Tibial nerve (tissue), 4 donors: ENCODE measurements around the gene NEDD4L. TPM values are rescaled to one million over a fixed set of nuclear protein-coding genes. Genes with fewer than 3 reads are reported as not detected.

Source experiments
- DNase-seq, 2 donors: peaks; one replicate each; pipeline ENCODE4 v3.0.0-alpha.2; 2019; ENCODE audit warnings: low spot score in 2 of 2
- H3K27ac ChIP-seq, 4 donors: fragments of 200-600 bp; sonication (generic) in 3 of 4; one replicate each; pipeline ENCODE4 v1.5.1; 2017 to 2019; ENCODE audit warnings: mild to moderate bottlenecking in 1 of 4
- H3K27me3 ChIP-seq, 2 donors: fragments of 200-600 bp; sonication (generic) in 1 of 2; one replicate each; pipeline versions ENCODE4 v1.5.1 to v1.6.0; 2017 to 2019
- H3K36me3 ChIP-seq, 3 donors: fragments of 200-600 bp; sonication (generic); one replicate each; pipeline ENCODE4 v1.5.1; 2018 to 2019
- H3K4me1 ChIP-seq, 4 donors: fragments of 200-600 bp; sonication (generic) in 3 of 4; one replicate each; pipeline ENCODE4 v1.5.1; 2017 to 2019
- H3K4me3 ChIP-seq, 4 donors: fragments of 200-600 bp; sonication (generic) in 3 of 4; one replicate each; pipeline ENCODE4 v1.5.1; 2017 to 2019; ENCODE audit warnings: mild to moderate bottlenecking in 1 of 4, moderate library complexity in 1 of 4
- H3K9me3 ChIP-seq, 4 donors: fragments of 200-600 bp; sonication (generic) in 3 of 4; one replicate each; pipeline ENCODE4 v1.5.1; 2017 to 2019
- EP300 ChIP-seq, 2 donors: sonication (generic); formaldehyde crosslinking; IDR thresholded peaks; one replicate each; pipeline ENCODE4 v1.6.1; 2017; ENCODE audit warnings: antibody characterized with exemption in 2 of 2, mild to moderate bottlenecking in 1 of 2
- POLR2A ChIP-seq, 2 donors: fragments of 450-650 bp; IDR thresholded peaks; one replicate each; pipeline ENCODE4 v1.6.1; 2017; ENCODE audit warnings: antibody characterized with exemption in 2 of 2, mild to moderate bottlenecking in 2 of 2, moderate library complexity in 2 of 2
- WGBS, 2 donors: methylation state at CpG; one replicate each; pipeline ENCODE4 v1.1.5; 2018; 5-methylcytosine and 5-hydroxymethylcytosine counted together
- total RNA-seq, 4 donors: library from RNA; depleted of rRNA; stranded (reverse); fragments of >200 nt; gene quantifications; one replicate each; pipeline ENCODE4 v1.1.0, GENCODE V29; 2016
- TF ChIP-seq, protein P1 (sequence below), 5 experiments: fragments of 200-600 bp in 3 of 5; fragments of 450-650 bp in 2 of 5; sonication (generic) in 3 of 5; IDR thresholded peaks; one replicate each; pipeline ENCODE4 v1.5.1; 2016 to 2019; ENCODE audit warnings: antibody characterized with exemption in 5 of 5, mild to moderate bottlenecking in 3 of 5, moderate library complexity in 2 of 5

NEDD4L gene
- total RNA-seq, 4 donors from 2014 or later = 15.3 to 59.9 (median 26.8) TPM

DNA sequence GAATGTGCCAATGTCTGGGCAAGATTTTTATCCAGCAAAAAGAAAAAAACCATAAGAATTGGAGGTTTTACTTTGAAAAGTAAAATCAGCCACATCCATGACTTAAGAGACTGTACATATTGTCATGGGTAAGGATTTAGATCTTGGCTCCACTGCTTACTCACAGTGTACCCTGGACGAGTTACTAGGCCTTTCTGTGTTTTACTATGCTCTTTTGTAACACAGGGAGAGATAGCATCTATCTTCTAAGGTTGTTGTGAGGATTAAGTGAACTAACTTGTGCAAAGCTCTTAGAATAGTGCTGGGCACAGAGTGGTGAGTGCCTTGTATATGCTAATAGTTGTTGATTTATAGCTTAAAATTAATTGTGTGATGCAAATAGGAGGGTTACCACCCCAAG is 255.9 kb downstream of the NEDD4L start:
- Histone ChIP-seq H3K4me3 (no peak overlapping the region), H3K4me1 (no peaks in the 10 kb centered on the region), H3K36me3 (no peaks in the 10 kb centered on the region), H3K9me3 (peaks cover 0 to 4% (median 0%) of the 10 kb centered on the region in 4 donors), H3K27ac (no peak overlapping the region), H3K27me3 (no peaks in the 10 kb centered on the region)
- WGBS, 2 donors = 52 to 70% methylated on average over 1 of the region's 1 CpG
- DNase-seq = no peak
- no peak for TF ChIP-seq POLR2A (IDR thresholded peaks at IDR 0.05)
- TF ChIP-seq, protein P1, sequence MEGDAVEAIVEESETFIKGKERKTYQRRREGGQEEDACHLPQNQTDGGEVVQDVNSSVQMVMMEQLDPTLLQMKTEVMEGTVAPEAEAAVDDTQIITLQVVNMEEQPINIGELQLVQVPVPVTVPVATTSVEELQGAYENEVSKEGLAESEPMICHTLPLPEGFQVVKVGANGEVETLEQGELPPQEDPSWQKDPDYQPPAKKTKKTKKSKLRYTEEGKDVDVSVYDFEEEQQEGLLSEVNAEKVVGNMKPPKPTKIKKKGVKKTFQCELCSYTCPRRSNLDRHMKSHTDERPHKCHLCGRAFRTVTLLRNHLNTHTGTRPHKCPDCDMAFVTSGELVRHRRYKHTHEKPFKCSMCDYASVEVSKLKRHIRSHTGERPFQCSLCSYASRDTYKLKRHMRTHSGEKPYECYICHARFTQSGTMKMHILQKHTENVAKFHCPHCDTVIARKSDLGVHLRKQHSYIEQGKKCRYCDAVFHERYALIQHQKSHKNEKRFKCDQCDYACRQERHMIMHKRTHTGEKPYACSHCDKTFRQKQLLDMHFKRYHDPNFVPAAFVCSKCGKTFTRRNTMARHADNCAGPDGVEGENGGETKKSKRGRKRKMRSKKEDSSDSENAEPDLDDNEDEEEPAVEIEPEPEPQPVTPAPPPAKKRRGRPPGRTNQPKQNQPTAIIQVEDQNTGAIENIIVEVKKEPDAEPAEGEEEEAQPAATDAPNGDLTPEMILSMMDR (IDR thresholded peaks at IDR 0.05) = no peak
- no peak for TF ChIP-seq EP300 (IDR thresholded peaks at IDR 0.05)

GRCh38 chr18:58300867-58301266 is 256.8 kb downstream of the NEDD4L start:
- no peaks in the 10 kb centered on the region for H3K27me3 ChIP-seq
- TF ChIP-seq EP300 (IDR thresholded peaks at IDR 0.05) (no peak), POLR2A (IDR thresholded peaks at IDR 0.05) (no peak)
- TF ChIP-seq, protein P1 (IDR thresholded peaks at IDR 0.05) = no peak
- 75 to 80% methylated on average over 4 of the region's 4 CpGs for WGBS, 2 donors
- H3K4me1 ChIP-seq = no peaks in the 10 kb centered on the region
- H3K36me3 ChIP-seq = no peaks in the 10 kb centered on the region
- peaks cover 0 to 12% (median 0%) of the 10 kb centered on the region in 4 donors for H3K9me3 ChIP-seq
- H3K27ac ChIP-seq = no peak overlapping the region
- DNase-seq = no peak
- no peak overlapping the region for H3K4me3 ChIP-seq

DNA sequence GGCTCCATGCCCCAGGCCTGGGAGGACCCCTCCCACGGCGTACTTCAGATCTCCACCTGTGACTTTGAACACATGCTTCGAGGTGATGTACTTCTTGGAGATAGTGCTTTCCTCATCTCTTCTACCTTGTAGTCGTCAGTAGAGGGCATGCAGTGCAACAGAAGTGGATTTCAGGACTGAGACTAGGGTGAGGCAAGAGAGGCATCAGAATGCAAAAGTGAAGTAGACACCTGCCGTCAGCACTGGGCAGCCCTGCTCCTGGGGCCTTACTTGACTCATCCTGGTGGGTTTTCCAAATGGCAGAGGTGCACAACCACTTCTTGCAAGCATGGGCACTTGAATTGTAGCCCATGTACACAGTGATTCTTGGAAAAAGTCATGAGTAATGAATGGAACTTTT is 258.8 kb downstream of the NEDD4L start:
- TF ChIP-seq, protein P1 (IDR thresholded peaks at IDR 0.05) = no peak
- no peak for TF ChIP-seq POLR2A (IDR thresholded peaks at IDR 0.05)
- no peak for TF ChIP-seq EP300 (IDR thresholded peaks at IDR 0.05)
- no peaks in the 10 kb centered on the region for H3K4me1 ChIP-seq
- WGBS, 2 donors = 92 to 95% methylated on average over 5 of the region's 5 CpGs
- H3K27ac ChIP-seq = no peak overlapping the region
- no peak for DNase-seq
- H3K27me3 ChIP-seq = no peaks in the 10 kb centered on the region
- H3K4me3 ChIP-seq = no peak overlapping the region
- peaks cover 0 to 23% (median 2%) of the 10 kb centered on the region in 4 donors for H3K9me3 ChIP-seq
- no peaks in the 10 kb centered on the region for H3K36me3 ChIP-seq

DNA sequence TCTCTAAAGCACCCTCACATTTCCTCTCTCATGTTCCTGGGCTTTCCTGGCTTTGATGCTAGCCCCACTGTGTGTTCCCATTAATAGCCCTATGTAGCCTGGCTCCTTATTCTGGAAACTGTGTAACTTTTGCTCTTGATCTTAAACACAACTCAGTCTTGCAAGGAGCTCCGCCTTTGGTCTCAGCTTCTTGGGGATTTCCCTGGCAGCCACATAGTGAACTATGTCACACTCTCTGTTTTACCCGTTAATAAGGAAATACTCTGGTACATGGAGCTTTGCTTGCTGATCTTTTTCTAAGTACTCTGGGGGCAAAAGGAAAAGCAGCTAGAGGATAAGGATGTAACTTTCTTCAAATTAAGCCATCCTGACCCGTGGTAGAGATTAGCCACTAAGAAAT is 259.3 kb downstream of the NEDD4L start:
- 66 to 72% methylated on average over 3 of the region's 3 CpGs for WGBS, 2 donors
- no peak for TF ChIP-seq POLR2A (IDR thresholded peaks at IDR 0.05)
- TF ChIP-seq EP300 (IDR thresholded peaks at IDR 0.05) = no peak
- TF ChIP-seq, protein P1 (IDR thresholded peaks at IDR 0.05) = no peak

DNA sequence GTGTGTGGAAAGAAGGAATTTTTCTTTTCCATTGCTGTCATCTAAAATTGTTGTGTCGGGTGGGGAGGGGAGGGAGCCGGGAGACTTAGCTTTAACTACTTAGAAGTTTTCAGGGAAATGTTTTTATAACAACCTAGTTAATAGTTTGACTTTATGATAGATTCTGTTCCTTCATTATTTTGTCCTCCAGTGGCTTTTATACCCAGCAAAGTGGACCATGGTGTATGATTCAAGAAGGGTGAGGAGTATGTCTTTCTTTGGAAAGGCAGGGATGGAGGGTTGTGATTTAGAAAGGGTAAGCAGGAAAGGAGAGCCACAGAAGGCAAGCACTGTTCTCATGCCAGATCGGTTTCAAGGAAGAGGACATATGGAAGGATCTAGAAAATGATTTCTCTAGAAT is 261.8 kb downstream of the NEDD4L start:
- Histone ChIP-seq H3K27ac (no peak overlapping the region), H3K4me3 (no peak overlapping the region), H3K4me1 (no peaks in the 10 kb centered on the region), H3K27me3 (no peaks in the 10 kb centered on the region), H3K9me3 (peaks cover 0 to 23% (median 2%) of the 10 kb centered on the region in 4 donors), H3K36me3 (no peaks in the 10 kb centered on the region)
- TF ChIP-seq, protein P1 (IDR thresholded peaks at IDR 0.05) = no peak
- no peak for TF ChIP-seq EP300 (IDR thresholded peaks at IDR 0.05)
- no peak for TF ChIP-seq POLR2A (IDR thresholded peaks at IDR 0.05)
- DNase-seq = no peak
- whole genome bisulfite sequencing, 2 donors = 96 to 97% methylated on average over 3 of the region's 3 CpGs

More for the DNA sequence above, 259.3 kb downstream of the NEDD4L start:
- no peak overlapping the region for H3K27ac ChIP-seq
- H3K36me3 ChIP-seq = no peaks in the 10 kb centered on the region
- H3K4me1 ChIP-seq = no peaks in the 10 kb centered on the region
- no peak for DNase-seq
- H3K9me3 ChIP-seq = peaks cover 0 to 23% (median 2%) of the 10 kb centered on the region in 4 donors
- H3K27me3 ChIP-seq = no peaks in the 10 kb centered on the region
- no peak overlapping the region for H3K4me3 ChIP-seq
